K562 (cell line): ENCODE measurements around the gene KCNH8. TPM values are rescaled to one million over a fixed set of nuclear protein-coding genes. Genes with fewer than 3 reads are reported as not detected.

ENCODE experiments used
- BRD4 ChIP-seq: fragments of 200-600 bp; sonication (generic); IDR thresholded peaks from 2 replicates; pipeline ENCODE4 v1.6.1; 2017; ENCODE audit warnings: inconsistent platforms
- CUX1 ChIP-seq: fragments of 200-800 bp; sonication (Bioruptor generic); IDR thresholded peaks from 2 replicates; pipeline ENCODE4 v1.6.1; 2016; ENCODE audit warnings: missing genetic modification characterization, missing compliant biosample characterization
- NFE2L1 ChIP-seq: fragments of 450-650 bp; IDR thresholded peaks from 2 replicates; pipeline ENCODE4 v1.6.1; 2016; ENCODE audit warnings: missing genetic modification characterization, low read depth, mild to moderate bottlenecking, missing compliant biosample characterization, moderate library complexity, borderline replicate concordance
- POLR2G ChIP-seq: fragments of 200-400 bp; formaldehyde crosslinking; IDR thresholded peaks from 2 replicates; pipeline ENCODE4 v1.6.1; 2017; ENCODE audit warnings: low read depth, mild to moderate bottlenecking, antibody characterized with exemption, low read length, moderate library complexity
- SPI1 ChIP-seq: IDR thresholded peaks from 2 replicates; pipeline ENCODE4 v1.6.1; 2011; ENCODE audit warnings: low read depth, low read length, control low read depth, borderline replicate concordance
- SREBF2 ChIP-seq: sonication (generic); formaldehyde crosslinking; IDR thresholded peaks from 2 replicates; pipeline ENCODE4 v1.4.0; 2020; ENCODE audit warnings: mild to moderate bottlenecking, missing genetic modification reagents
- XRCC3 ChIP-seq: fragments of 450-650 bp; IDR thresholded peaks from 2 replicates; pipeline ENCODE4 v1.6.1; 2017; ENCODE audit warnings: mild to moderate bottlenecking, moderate library complexity
- ZNF707 ChIP-seq: fragments of 250-450 bp; sonication (Bioruptor Pico); conservative IDR thresholded peaks from 2 replicates; pipeline ENCODE4 v1.8.0; 2022; ENCODE audit warnings: inconsistent platforms, mild to moderate bottlenecking, moderate library complexity
- polyA plus RNA-seq, 8 experiments: library from polyadenylated mRNA; depleted of rRNA in 4 of 8; stranded (reverse) in 5 of 8; unstranded in 3 of 8; fragments of >200 nt; fragmentation: Nextera tagmentation in 2 of 8; fragmentation: Illumina TruSeq in 1 of 8; extraction: Ambion mirVana in 2 of 8; extraction: Trizol in 1 of 8; gene quantifications; 2 replicates each; pipeline versions ENCODE4 v1.2.1 to v1.2.3, GENCODE V29; 2011 to 2014; ENCODE audit warnings: inconsistent platforms in 1 of 8, missing spikeins in 1 of 8
- total RNA-seq, 7 experiments: library from RNA; depleted of rRNA in 6 of 7; stranded (reverse); fragments of >200 nt in 6 of 7; fragmentation: Illumina TruSeq in 2 of 7; extraction: Trizol in 2 of 7; gene quantifications; 2 replicates each; pipeline versions ENCODE4 v1.2.1 to v1.2.3, GENCODE V29; 2011 to 2021; ENCODE audit warnings: low replicate concordance in 1 of 7

The KCNH8 gene
- total and polyA plus RNA-seq, 9 of the 15 experiments (the other 6 are each of a cell fraction or from before 2014, with no cell fraction given): 0.02 to 0.08 (median 0.04) TPM; not detected in 6

- TF ChIP-seq CUX1 (CRISPR knock-in tag): no peak
- no peak for TF ChIP-seq POLR2G
- TF ChIP-seq SPI1: no peak
- TF ChIP-seq SREBF2 (CRISPR knock-in tag): no peak
- TF ChIP-seq BRD4: no peak
- no peak for TF ChIP-seq XRCC3
- no peak for TF ChIP-seq ZNF707 (CRISPR knock-in tag)
- TF ChIP-seq NFE2L1 (tag): no peak
Observed at GRCh38 chr3:19248143-19248542, 99.8 kb downstream of the KCNH8 start (continued).
